NOMO-1 (cell line): Measurements from ENCODE around the gene METTL24.
"Not testable (repeated sequence)": the region's sequence is repeated elsewhere in the genome, so short reads cannot be mapped to it uniquely, and the experiment has no call there.

Experiments used
- DNase-seq, 2 experiments: peaks; one replicate each; lab custom pipeline; 2025; ENCODE audit not compliant: unreplicated experiment in 2 of 2; lab: John Stamatoyannopoulos, UW

Gene METTL24

GRCh38 chr6:110317646-110318045 is 40.5 kb downstream of the METTL24 start:
- DNase-seq = no peak

- no peak for DNase-seq
Observed at GRCh38 chr6:110317189-110317588, 41.0 kb downstream of the METTL24 start.

- no peak for DNase-seq
Observed at GRCh38 chr6:110315869-110316398, 42.2 kb downstream of the METTL24 start.

- no peak for DNase-seq
Observed at GRCh38 chr6:110315207-110315868, 42.8 kb downstream of the METTL24 start.

GRCh38 chr6:110310861-110311446 is 47.2 kb downstream of the METTL24 start:
- DNase-seq = no peak

GRCh38 chr6:110309432-110309831 is 48.7 kb downstream of the METTL24 start:
- DNase-seq = not testable (repeated sequence)

GRCh38 chr6:110307368-110307767 is 50.8 kb downstream of the METTL24 start:
- peak; percentile 45 to 76 for DNase-seq

- DNase-seq = not testable (repeated sequence)
Observed at GRCh38 chr6:110305832-110306231, 52.3 kb downstream of the METTL24 start.

GRCh38 chr6:110303692-110304091 is 54.5 kb downstream of the METTL24 start:
- DNase-seq = not testable (repeated sequence)

- DNase-seq = no peak
Observed at GRCh38 chr6:110298916-110299315, 59.2 kb downstream of the METTL24 start.

- DNase-seq = no peak
Observed at GRCh38 chr6:110298411-110298810, 59.7 kb downstream of the METTL24 start.

- peak in 1 of 2 experiments; percentile 2 for DNase-seq
Observed at GRCh38 chr6:110296241-110297025, 61.7 kb downstream of the METTL24 start.

GRCh38 chr6:110295451-110296165 is 62.5 kb downstream of the METTL24 start:
- no peak for DNase-seq

- DNase-seq = no peak
Observed at GRCh38 chr6:110287462-110288341, 70.4 kb downstream of the METTL24 start.

GRCh38 chr6:110285306-110286060 is 72.7 kb downstream of the METTL24 start:
- DNase-seq = no peak

GRCh38 chr6:110284855-110285254 is 73.3 kb downstream of the METTL24 start:
- DNase-seq = no peak

- DNase-seq = no peak
Observed at GRCh38 chr6:110283657-110284056, 74.5 kb downstream of the METTL24 start.

GRCh38 chr6:110282412-110282811 is 75.7 kb downstream of the METTL24 start:
- no peak for DNase-seq

- DNase-seq = no peak
Observed at GRCh38 chr6:110277100-110277665, 81.0 kb downstream of the METTL24 start.
